ENCODE measurements around the gene SLC9C2.
"Not testable (repeated sequence)": the region's sequence is repeated elsewhere in the genome, so short reads cannot be mapped to it uniquely, and the experiment has no call there.

DNA sequence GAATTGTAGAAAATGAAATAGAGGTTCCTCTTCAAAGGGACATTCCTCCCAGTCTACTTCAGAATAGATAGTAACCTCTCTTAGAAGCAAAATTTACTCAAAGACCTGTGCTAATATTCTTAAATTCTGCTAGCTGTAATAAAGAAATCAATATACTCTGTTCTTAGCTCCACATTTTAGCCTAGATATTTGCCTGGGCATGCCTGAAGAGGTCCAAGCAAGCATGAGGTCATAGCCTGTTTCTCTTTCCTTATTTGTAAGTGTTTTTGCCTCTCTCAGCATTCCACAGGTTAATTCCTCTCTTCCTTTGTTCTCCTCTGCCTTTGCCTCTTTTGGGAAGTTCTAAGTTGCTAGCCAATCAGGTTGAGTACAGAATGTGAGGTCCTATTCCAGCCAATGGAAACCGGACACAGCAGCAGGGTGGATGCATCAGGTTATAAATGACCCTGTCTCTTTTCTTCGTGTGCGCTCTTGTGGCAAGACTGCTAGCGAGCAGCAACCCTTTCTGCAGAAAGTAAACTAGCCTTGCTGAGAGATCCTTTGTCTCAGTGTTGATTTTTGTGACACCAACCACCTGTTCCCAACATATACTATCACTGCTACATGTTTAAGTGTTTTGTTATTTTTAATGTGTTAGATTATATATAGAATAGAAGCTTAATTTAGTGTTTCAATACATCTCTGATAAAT is 39.7 kb upstream of the SLC9C2 start:
- TF ChIP-seq EZH2 (optimal IDR thresholded peaks at IDR 0.05; ENCODE audit: low read depth, low read length): not testable (repeated sequence)
- TF ChIP-seq, protein P1, sequence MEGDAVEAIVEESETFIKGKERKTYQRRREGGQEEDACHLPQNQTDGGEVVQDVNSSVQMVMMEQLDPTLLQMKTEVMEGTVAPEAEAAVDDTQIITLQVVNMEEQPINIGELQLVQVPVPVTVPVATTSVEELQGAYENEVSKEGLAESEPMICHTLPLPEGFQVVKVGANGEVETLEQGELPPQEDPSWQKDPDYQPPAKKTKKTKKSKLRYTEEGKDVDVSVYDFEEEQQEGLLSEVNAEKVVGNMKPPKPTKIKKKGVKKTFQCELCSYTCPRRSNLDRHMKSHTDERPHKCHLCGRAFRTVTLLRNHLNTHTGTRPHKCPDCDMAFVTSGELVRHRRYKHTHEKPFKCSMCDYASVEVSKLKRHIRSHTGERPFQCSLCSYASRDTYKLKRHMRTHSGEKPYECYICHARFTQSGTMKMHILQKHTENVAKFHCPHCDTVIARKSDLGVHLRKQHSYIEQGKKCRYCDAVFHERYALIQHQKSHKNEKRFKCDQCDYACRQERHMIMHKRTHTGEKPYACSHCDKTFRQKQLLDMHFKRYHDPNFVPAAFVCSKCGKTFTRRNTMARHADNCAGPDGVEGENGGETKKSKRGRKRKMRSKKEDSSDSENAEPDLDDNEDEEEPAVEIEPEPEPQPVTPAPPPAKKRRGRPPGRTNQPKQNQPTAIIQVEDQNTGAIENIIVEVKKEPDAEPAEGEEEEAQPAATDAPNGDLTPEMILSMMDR (IDR thresholded peaks at IDR 0.05; ENCODE audit: low read length): not testable (repeated sequence)

All from MM.1S (cell line).